Mesothelial cell of epicardium (in vitro differentiated cells): ENCODE results near the gene PNKD. TPM values are rescaled to one million over a fixed set of nuclear protein-coding genes. Genes with fewer than 3 reads are reported as not detected.
"Not testable (repeated sequence)": the region's sequence is repeated elsewhere in the genome, so short reads cannot be mapped to it uniquely, and the experiment has no call there.

Experiments used
- DNase-seq, 2 experiments: peaks; one replicate each; pipeline ENCODE4 v3.0.0; 2021; ENCODE audit warnings: low spot score in 2 of 2; ENCODE audit not compliant: unreplicated experiment in 2 of 2
- H3K27ac Mint-ChIP-seq: 2 replicates; pipeline ENCODE4 v1.8.0; 2021; ENCODE audit warnings: mixed read lengths
- H3K27me3 Mint-ChIP-seq: 2 replicates; pipeline ENCODE4 v1.8.0; 2021; ENCODE audit warnings: low read depth, mixed read lengths
- H3K36me3 Mint-ChIP-seq: 2 replicates; pipeline ENCODE4 v1.8.0; 2021; ENCODE audit warnings: mixed read lengths
- H3K4me1 Mint-ChIP-seq: 2 replicates; pipeline ENCODE4 v1.8.0; 2021; ENCODE audit warnings: mixed read lengths
- H3K4me3 Mint-ChIP-seq: 2 replicates; pipeline ENCODE4 v1.8.0; 2021; ENCODE audit warnings: mild to moderate bottlenecking, moderate library complexity, mixed read lengths
- H3K9me3 Mint-ChIP-seq: 2 replicates; pipeline ENCODE4 v1.8.0; 2021; ENCODE audit warnings: mixed read lengths
- total RNA-seq: library from RNA; stranded (reverse); gene quantifications from 3 replicates; pipeline ENCODE4 v1.2.1, GENCODE V29; 2021
- TF ChIP-seq, protein P1 (sequence below): fragments of 200-600 bp; sonication (generic); IDR thresholded peaks from one replicate; pipeline ENCODE4 v1.5.0; 2021; ENCODE audit warnings: antibody characterized with exemption; ENCODE audit not compliant: unreplicated experiment

PNKD gene
- total RNA-seq, 1 donor from 2014 or later = 63.2 TPM

DNA sequence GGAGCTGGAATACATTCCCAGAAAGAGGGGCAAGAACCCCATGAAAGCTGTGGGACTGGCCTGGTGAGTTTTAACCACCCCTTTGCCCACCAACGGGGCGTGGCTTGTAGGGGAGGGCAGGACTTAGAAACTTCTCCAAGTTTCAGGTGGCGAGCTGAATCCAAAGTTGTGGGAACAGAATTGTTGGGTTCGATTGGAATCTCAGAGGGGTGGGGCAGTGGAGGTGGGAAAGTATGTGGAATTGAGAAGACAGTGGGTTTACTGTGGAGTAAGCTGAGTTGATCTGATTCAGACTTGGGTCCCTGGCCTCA lies 1.1 kb downstream of the PNKD start:
- Mint-ChIP-seq H3K36me3 (peaks cover 12% of the 10 kb centered on the region), H3K9me3 (no peaks in the 10 kb centered on the region), H3K4me1 (peaks cover 27% of the 10 kb centered on the region), H3K4me3 (peak overlapping the region; percentile 98), H3K27ac (peak overlapping the region; percentile 88), H3K27me3 (no peaks in the 10 kb centered on the region)
- DNase-seq = no peak
- TF ChIP-seq, protein P1, sequence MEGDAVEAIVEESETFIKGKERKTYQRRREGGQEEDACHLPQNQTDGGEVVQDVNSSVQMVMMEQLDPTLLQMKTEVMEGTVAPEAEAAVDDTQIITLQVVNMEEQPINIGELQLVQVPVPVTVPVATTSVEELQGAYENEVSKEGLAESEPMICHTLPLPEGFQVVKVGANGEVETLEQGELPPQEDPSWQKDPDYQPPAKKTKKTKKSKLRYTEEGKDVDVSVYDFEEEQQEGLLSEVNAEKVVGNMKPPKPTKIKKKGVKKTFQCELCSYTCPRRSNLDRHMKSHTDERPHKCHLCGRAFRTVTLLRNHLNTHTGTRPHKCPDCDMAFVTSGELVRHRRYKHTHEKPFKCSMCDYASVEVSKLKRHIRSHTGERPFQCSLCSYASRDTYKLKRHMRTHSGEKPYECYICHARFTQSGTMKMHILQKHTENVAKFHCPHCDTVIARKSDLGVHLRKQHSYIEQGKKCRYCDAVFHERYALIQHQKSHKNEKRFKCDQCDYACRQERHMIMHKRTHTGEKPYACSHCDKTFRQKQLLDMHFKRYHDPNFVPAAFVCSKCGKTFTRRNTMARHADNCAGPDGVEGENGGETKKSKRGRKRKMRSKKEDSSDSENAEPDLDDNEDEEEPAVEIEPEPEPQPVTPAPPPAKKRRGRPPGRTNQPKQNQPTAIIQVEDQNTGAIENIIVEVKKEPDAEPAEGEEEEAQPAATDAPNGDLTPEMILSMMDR = no peak

- Mint-ChIP-seq H3K27ac (peak overlapping the region; percentile 4), H3K9me3 (no peaks in the 10 kb centered on the region), H3K36me3 (peaks cover 14% of the 10 kb centered on the region), H3K4me1 (peaks cover 27% of the 10 kb centered on the region), H3K4me3 (peak overlapping the region; percentile 98), H3K27me3 (no peaks in the 10 kb centered on the region)
- no peak for DNase-seq
- TF ChIP-seq, protein P1 = no peak
Observed at GRCh38 chr2:218271865-218272530, 1.7 kb downstream of the PNKD start.

GRCh38 chr2:218272531-218273212 lies 2.4 kb downstream of the PNKD start:
- Mint-ChIP-seq H3K27ac (peak overlapping the region; percentile 4), H3K4me1 (peaks cover 27% of the 10 kb centered on the region), H3K4me3 (peak overlapping the region; percentile 28), H3K9me3 (no peaks in the 10 kb centered on the region), H3K27me3 (no peaks in the 10 kb centered on the region), H3K36me3 (peaks cover 14% of the 10 kb centered on the region)
- TF ChIP-seq, protein P1 = peak; percentile 81
- peak; percentile 50 to 85 for DNase-seq

DNA sequence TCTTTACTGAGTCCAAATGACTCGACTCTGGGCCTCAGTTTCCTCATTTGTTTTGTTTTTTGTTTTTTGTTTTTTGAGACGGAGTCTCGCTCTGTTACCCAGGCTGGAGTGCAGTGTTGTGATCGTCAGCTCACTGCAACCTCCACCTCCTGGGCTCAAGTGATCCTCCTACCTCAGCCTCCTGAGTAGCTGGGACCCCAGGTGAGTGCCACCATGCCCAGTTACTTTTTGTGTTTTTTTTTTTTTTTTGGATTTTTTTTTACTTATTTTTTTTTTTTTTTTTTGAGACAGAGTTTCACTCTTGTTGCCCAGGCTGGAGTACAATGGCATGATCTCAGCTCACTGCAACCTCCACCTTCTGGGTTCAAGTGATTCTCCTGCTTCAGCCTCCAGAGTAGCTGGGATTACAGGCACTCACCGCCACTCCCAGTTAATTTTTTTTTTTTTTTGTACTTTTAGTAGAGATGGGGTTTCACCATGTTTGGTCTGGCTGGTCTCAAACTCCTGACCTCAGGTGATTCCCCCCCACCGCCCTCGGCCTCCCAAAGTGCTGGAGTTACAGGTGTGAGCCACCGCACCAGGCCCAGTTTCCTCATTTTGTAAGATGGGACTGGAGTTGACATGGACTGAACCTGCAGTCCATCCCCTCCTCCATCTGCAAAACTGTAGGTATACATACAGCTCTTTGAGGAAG lies 3.0 kb downstream of the PNKD start:
- not testable (repeated sequence) for H3K9me3 Mint-ChIP-seq, H3K4me3 Mint-ChIP-seq, H3K27me3 Mint-ChIP-seq, DNase-seq
- Mint-ChIP-seq H3K27ac (peak overlapping the region; percentile 56), H3K36me3 (peaks cover 15% of the 10 kb centered on the region), H3K4me1 (peaks cover 27% of the 10 kb centered on the region)

- TF ChIP-seq, protein P1 = no peak
- no peak for DNase-seq
- Mint-ChIP-seq H3K27me3 (no peaks in the 10 kb centered on the region), H3K4me3 (no peak overlapping the region), H3K4me1 (peaks cover 27% of the 10 kb centered on the region), H3K27ac (peak overlapping the region; percentile 56), H3K9me3 (no peaks in the 10 kb centered on the region), H3K36me3 (peaks cover 15% of the 10 kb centered on the region)
Observed at GRCh38 chr2:218273908-218274249, 3.6 kb downstream of the PNKD start.

DNA sequence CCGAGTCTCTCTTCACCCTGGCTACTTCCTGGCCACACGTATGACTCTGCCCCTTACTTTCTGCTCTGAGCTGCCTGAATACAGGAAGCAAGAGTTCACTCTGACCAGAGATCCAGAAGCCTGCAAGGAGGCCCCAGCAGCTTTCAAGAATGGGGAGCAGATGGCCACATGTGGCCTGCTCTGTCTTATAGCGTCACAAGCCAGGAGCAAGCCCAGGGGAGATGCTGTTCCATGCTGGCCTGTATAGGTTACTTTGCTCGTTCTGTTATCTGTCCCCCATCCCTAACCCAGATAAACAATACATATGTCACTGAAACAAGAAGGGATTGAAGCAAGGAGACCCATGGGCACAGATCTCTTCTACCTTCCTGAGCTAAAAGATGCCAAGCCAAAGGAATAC lies 4.3 kb downstream of the PNKD start:
- no peak overlapping the region for H3K4me3 Mint-ChIP-seq
- H3K27me3 Mint-ChIP-seq = no peaks in the 10 kb centered on the region
- no peak for DNase-seq
- peak overlapping the region; percentile 47 for H3K27ac Mint-ChIP-seq
- no peaks in the 10 kb centered on the region for H3K9me3 Mint-ChIP-seq
- H3K36me3 Mint-ChIP-seq = peaks cover 17% of the 10 kb centered on the region
- TF ChIP-seq, protein P1 = no peak
- H3K4me1 Mint-ChIP-seq = peaks cover 21% of the 10 kb centered on the region
